Right renal cortex interstitium (tissue), 3 donors: ENCODE data around the gene RAPGEF4. TPM values are rescaled to one million over a fixed set of nuclear protein-coding genes. Genes with fewer than 3 reads are reported as not detected.

Experiments
- DNase-seq, 3 donors: peaks; one replicate each; pipeline ENCODE4 v3.0.0-alpha.2; 2013; ENCODE audit warnings: low read depth in 3 of 3, low spot score in 2 of 3
- polyA plus RNA-seq, 3 donors: library from polyadenylated mRNA; unstranded; fragments of 120-200 nt; gene quantifications; one replicate each; pipeline ENCODE4 v1.2.1, GENCODE V29; 2013; ENCODE audit not compliant: insufficient read length in 3 of 3

RAPGEF4 gene
- polyA plus RNA-seq, 3 donors = 11.0 to 11.2 (median 11.2) TPM

- DNase-seq = no peak
Measured at GRCh38 chr2:173053043-173053699, 317.5 kb downstream of the RAPGEF4 start.

GRCh38 chr2:173054466-173054865, 318.8 kb downstream of the RAPGEF4 start:
- DNase-seq = no peak

GRCh38 chr2:173056705-173057364, 321.2 kb downstream of the RAPGEF4 start:
- DNase-seq = no peak

- no peak for DNase-seq
Measured at GRCh38 chr2:173058097-173058496, 322.5 kb downstream of the RAPGEF4 start.

GRCh38 chr2:173058673-173059072, 323.0 kb downstream of the RAPGEF4 start:
- DNase-seq = no peak

GRCh38 chr2:173059292-173059691, 323.6 kb downstream of the RAPGEF4 start:
- no peak for DNase-seq

GRCh38 chr2:173059971-173060461, 324.4 kb downstream of the RAPGEF4 start:
- no peak for DNase-seq

GRCh38 chr2:173062801-173063200, 327.2 kb downstream of the RAPGEF4 start:
- DNase-seq = no peak

- no peak for DNase-seq
Measured at GRCh38 chr2:173064151-173064805, 328.6 kb downstream of the RAPGEF4 start.

- no peak for DNase-seq
Measured at GRCh38 chr2:173066887-173067676, 331.4 kb downstream of the RAPGEF4 start.

- peak in 1 of 3 donors; percentile 10 for DNase-seq
Measured at GRCh38 chr2:173075056-173075780, 339.6 kb downstream of the RAPGEF4 start.

- DNase-seq = peak in 1 of 3 donors; percentile 60
Measured at GRCh38 chr2:173075781-173076580, 340.3 kb downstream of the RAPGEF4 start, which contains the start of gene MAP3K20. TSS of gene MAP3K20 (plus strand) at chr2:173075846. CDS start at chr2:173091032, 15,186 bp downstream.

GRCh38 chr2:173076581-173077345, 341.1 kb downstream of the RAPGEF4 start:
- DNase-seq = peak in 2 of 3 donors; percentile 29 to 61

- DNase-seq = no peak
Measured at GRCh38 chr2:173077506-173078177, 342.0 kb downstream of the RAPGEF4 start.

GRCh38 chr2:173079141-173079540, 343.5 kb downstream of the RAPGEF4 start:
- no peak for DNase-seq

- no peak for DNase-seq
Measured at GRCh38 chr2:173079973-173080860, 344.6 kb downstream of the RAPGEF4 start.
